Measurements from ENCODE around the gene LCK.

GRCh38 chr1:32231843-32232432 is 19.1 kb upstream of the LCK start:
- TF ChIP-seq CTCF (IDR thresholded peaks at IDR 0.05): no peak
- no peak for TF ChIP-seq EZH2 (IDR thresholded peaks at IDR 0.05; ENCODE audit: borderline replicate concordance, insufficient read depth, low read depth, low read length, poor library complexity, severe bottlenecking)

Data from B cell (primary cell).